ENCODE results near the gene SCYGR7. TPM values are rescaled to one million over a fixed set of nuclear protein-coding genes. Genes with fewer than 3 reads are reported as not detected.

SCYGR7 gene
- total RNA-seq (not detected), polyA plus RNA-seq (not detected)
- long read RNA-seq, donor 1 = 0 reads
- long read RNA-seq, donor 2 = 0 reads
- long read RNA-seq, donor 3 = 0 reads
- long read RNA-seq, donor 4 = 0 reads
- long read RNA-seq, donor 5 = 0 reads
- long read RNA-seq, donor 6 = 0 reads
- long read RNA-seq, donor 7 = 0 reads
- long read RNA-seq, donor 8 = 0 reads
- long read RNA-seq, donor 9 = 0 reads
- long read RNA-seq, donor 10 = 0 reads

- DNase-seq = no peak
- TF ChIP-seq CTCF (IDR thresholded peaks at IDR 0.05) (no peak), POLR2A (IDR thresholded peaks at IDR 0.05) (no peak)
- Histone ChIP-seq H3K27me3 (peaks cover 5% of the 10 kb centered on the region), H3K4me1 (replicated peaks in 1 of 2) (no peaks in the 10 kb centered on the region), H3K36me3 (replicated peaks in 1 of 2) (no peaks in the 10 kb centered on the region), H3K27ac (no peak within 1 kb of the TSS), H3K4me3 (no peak within 1 kb of the TSS), H3K9me3 (replicated peaks in 1 of 3) (no peaks in the 10 kb centered on the region)
- intact Hi-C loops (cut with DNase I) = no loop called here
- 86 to 93% (median 89%) methylated on average over 2 to 5 of the region's 5 CpGs for WGBS, 4 donors
Measured at GRCh38 chr2:227728035-227728434, at the start of gene SCYGR7. SCYGR7 (plus strand) TSS chr2:227728335; CDS start chr2:227728335, 0 bp downstream.

- TF ChIP-seq POLR2A (IDR thresholded peaks at IDR 0.05) (no peak), CTCF (IDR thresholded peaks at IDR 0.05) (no peak)
- intact Hi-C loops (cut with DNase I) = no loop called here
- no peaks in the 10 kb centered on the region for H3K4me1 ChIP-seq (replicated peaks in 1 of 2)
- H3K9me3 ChIP-seq (replicated peaks in 1 of 3) = no peaks in the 10 kb centered on the region
- no peaks in the 10 kb centered on the region for H3K36me3 ChIP-seq (replicated peaks in 1 of 2)
- 80 to 88% (median 83%) methylated on average over 5 of the region's 5 CpGs for WGBS, 4 donors
- no peak for DNase-seq
- H3K4me3 ChIP-seq = no peak overlapping the region
- H3K27me3 ChIP-seq = no peaks in the 10 kb centered on the region
- H3K27ac ChIP-seq = no peak overlapping the region
Measured at GRCh38 chr2:227684258-227684657, 43.9 kb upstream of the SCYGR7 start.

GRCh38 chr2:227687189-227687588 is 40.9 kb upstream of the SCYGR7 start:
- H3K27ac ChIP-seq = no peak overlapping the region
- intact Hi-C loops (cut with DNase I) = no loop called here
- WGBS, 4 donors = 84 to 91% (median 88%) methylated on average over 3 of the region's 3 CpGs
- H3K9me3 ChIP-seq (replicated peaks in 1 of 3) = no peaks in the 10 kb centered on the region
- no peak for DNase-seq
- no peaks in the 10 kb centered on the region for H3K36me3 ChIP-seq (replicated peaks in 1 of 2)
- no peaks in the 10 kb centered on the region for H3K27me3 ChIP-seq
- no peaks in the 10 kb centered on the region for H3K4me1 ChIP-seq (replicated peaks in 1 of 2)
- TF ChIP-seq POLR2A (IDR thresholded peaks at IDR 0.05) (no peak), CTCF (IDR thresholded peaks at IDR 0.05) (no peak)
- no peak overlapping the region for H3K4me3 ChIP-seq

- TF ChIP-seq POLR2A (IDR thresholded peaks at IDR 0.05) = no peak
- no peak for TF ChIP-seq CTCF (IDR thresholded peaks at IDR 0.05)
- intact Hi-C loops (cut with DNase I) = no loop called here
- no peaks in the 10 kb centered on the region for H3K4me1 ChIP-seq (replicated peaks in 1 of 2)
- no peak overlapping the region for H3K27ac ChIP-seq
- no peaks in the 10 kb centered on the region for H3K9me3 ChIP-seq (replicated peaks in 1 of 3)
- no peak overlapping the region for H3K4me3 ChIP-seq
- DNase-seq = no peak
- no peaks in the 10 kb centered on the region for H3K27me3 ChIP-seq
- no peaks in the 10 kb centered on the region for H3K36me3 ChIP-seq (replicated peaks in 1 of 2)
- WGBS, 4 donors = 24 to 35% (median 31%) methylated on average over 2 of the region's 2 CpGs
Measured at GRCh38 chr2:227696990-227697679, 31.0 kb upstream of the SCYGR7 start.
